ENCODE measurements around the gene NRXN3.

The NRXN3 gene

GRCh38 chr14:79820866-79821535, 1650.8 kb downstream of the NRXN3 start:
- DNase-seq (ENCODE audit: low spot score): no peak
- TF ChIP-seq CTCF (IDR thresholded peaks at IDR 0.05; ENCODE audit: extremely low read depth, missing control alignments): no peak

- DNase-seq (ENCODE audit: low spot score): no peak
- TF ChIP-seq CTCF (IDR thresholded peaks at IDR 0.05; ENCODE audit: extremely low read depth, missing control alignments): no peak
Observed at GRCh38 chr14:79822034-79822433, 1651.9 kb downstream of the NRXN3 start.

- TF ChIP-seq CTCF (IDR thresholded peaks at IDR 0.05; ENCODE audit: extremely low read depth, missing control alignments): no peak
- no peak for DNase-seq (ENCODE audit: low spot score)
Observed at GRCh38 chr14:79825046-79825521, 1654.9 kb downstream of the NRXN3 start.

GRCh38 chr14:79826362-79826761, 1656.2 kb downstream of the NRXN3 start:
- TF ChIP-seq CTCF (IDR thresholded peaks at IDR 0.05; ENCODE audit: extremely low read depth, missing control alignments): no peak
- no peak for DNase-seq (ENCODE audit: low spot score)

GRCh38 chr14:79829405-79830166, 1659.4 kb downstream of the NRXN3 start:
- no peak for DNase-seq (ENCODE audit: low spot score)
- TF ChIP-seq CTCF (IDR thresholded peaks at IDR 0.05; ENCODE audit: extremely low read depth, missing control alignments): no peak

- no peak for DNase-seq (ENCODE audit: low spot score)
- TF ChIP-seq CTCF (IDR thresholded peaks at IDR 0.05; ENCODE audit: extremely low read depth, missing control alignments): no peak
Observed at GRCh38 chr14:79831195-79831892, 1661.2 kb downstream of the NRXN3 start.

GRCh38 chr14:79833781-79834180, 1663.6 kb downstream of the NRXN3 start:
- DNase-seq (ENCODE audit: low spot score): no peak
- no peak for TF ChIP-seq CTCF (IDR thresholded peaks at IDR 0.05; ENCODE audit: extremely low read depth, missing control alignments)

Measured in GM20000 (cell line).